ENCODE data around the gene PRKAA1.

- TF ChIP-seq POLR2A (IDR thresholded peaks at IDR 0.05) (no peak), CTCF (IDR thresholded peaks at IDR 0.05) (no peak)
These were observed 3.8 kb upstream of the PRKAA1 start for GRCh38 chr5:40801771-40802562.
